ENCODE measurements around the gene ADORA1. TPM values are rescaled to one million over a fixed set of nuclear protein-coding genes. Genes with fewer than 3 reads are reported as not detected.

ADORA1 gene
- total RNA-seq, 1 donor from 2014 or later: not detected

- Mint-ChIP-seq H3K27ac (no peak overlapping the region), H3K27me3 (ENCODE audit: low read depth) (no peaks in the 10 kb centered on the region), H3K4me3 (ENCODE audit: low read depth) (no peak overlapping the region), H3K9me3 (no peaks in the 10 kb centered on the region), H3K36me3 (ENCODE audit: low read depth) (no peaks in the 10 kb centered on the region), H3K4me1 (ENCODE audit: low read depth) (no peaks in the 10 kb centered on the region)
- no peak for DNase-seq (ENCODE audit: low spot score)
- intact Hi-C loops (cut with micrococcal nuclease): no loop called here
Observed at GRCh38 chr1:203143641-203144040, 16.1 kb downstream of the ADORA1 start.

- Mint-ChIP-seq H3K27ac (no peak overlapping the region), H3K4me1 (ENCODE audit: low read depth) (no peaks in the 10 kb centered on the region), H3K36me3 (ENCODE audit: low read depth) (no peaks in the 10 kb centered on the region), H3K27me3 (ENCODE audit: low read depth) (peaks cover 4% of the 10 kb centered on the region), H3K9me3 (no peaks in the 10 kb centered on the region), H3K4me3 (ENCODE audit: low read depth) (no peak overlapping the region)
- intact Hi-C loops (cut with micrococcal nuclease): no loop called here
- DNase-seq (ENCODE audit: low spot score): no peak
Observed at GRCh38 chr1:203144661-203145060, 17.1 kb downstream of the ADORA1 start.

- Mint-ChIP-seq H3K27ac (no peak overlapping the region), H3K36me3 (ENCODE audit: low read depth) (no peaks in the 10 kb centered on the region), H3K9me3 (no peaks in the 10 kb centered on the region), H3K4me1 (ENCODE audit: low read depth) (no peaks in the 10 kb centered on the region), H3K4me3 (ENCODE audit: low read depth) (no peak overlapping the region), H3K27me3 (ENCODE audit: low read depth) (peaks cover 4% of the 10 kb centered on the region)
- intact Hi-C loops (cut with micrococcal nuclease): no loop called here
- no peak for DNase-seq (ENCODE audit: low spot score)
Observed at GRCh38 chr1:203145321-203146041, 18.0 kb downstream of the ADORA1 start.

- H3K27ac Mint-ChIP-seq: no peak overlapping the region
Observed at GRCh38 chr1:203146042-203146369, 18.5 kb downstream of the ADORA1 start.

GRCh38 chr1:203146537-203146936 lies 19.0 kb downstream of the ADORA1 start:
- no peaks in the 10 kb centered on the region for H3K36me3 Mint-ChIP-seq (ENCODE audit: low read depth)
- no peak overlapping the region for H3K27ac Mint-ChIP-seq
- DNase-seq (ENCODE audit: low spot score): no peak
- no peaks in the 10 kb centered on the region for H3K9me3 Mint-ChIP-seq
- H3K27me3 Mint-ChIP-seq (ENCODE audit: low read depth): peaks cover 4% of the 10 kb centered on the region
- intact Hi-C loops (cut with micrococcal nuclease): no loop called here
- no peak overlapping the region for H3K4me3 Mint-ChIP-seq (ENCODE audit: low read depth)
- H3K4me1 Mint-ChIP-seq (ENCODE audit: low read depth): no peaks in the 10 kb centered on the region

More at GRCh38 chr1:203146042-203146369, 18.5 kb downstream of the ADORA1 start:
- DNase-seq (ENCODE audit: low spot score): no peak
- Mint-ChIP-seq H3K27me3 (ENCODE audit: low read depth) (peaks cover 4% of the 10 kb centered on the region), H3K9me3 (no peaks in the 10 kb centered on the region), H3K36me3 (ENCODE audit: low read depth) (no peaks in the 10 kb centered on the region), H3K4me1 (ENCODE audit: low read depth) (no peaks in the 10 kb centered on the region), H3K4me3 (ENCODE audit: low read depth) (no peak overlapping the region)
- intact Hi-C loops (cut with micrococcal nuclease): no loop called here

GRCh38 chr1:203147376-203147775 lies 19.9 kb downstream of the ADORA1 start:
- no peaks in the 10 kb centered on the region for H3K9me3 Mint-ChIP-seq
- H3K27ac Mint-ChIP-seq: no peak overlapping the region
- H3K4me1 Mint-ChIP-seq (ENCODE audit: low read depth): no peaks in the 10 kb centered on the region
- DNase-seq (ENCODE audit: low spot score): no peak
- no peaks in the 10 kb centered on the region for H3K36me3 Mint-ChIP-seq (ENCODE audit: low read depth)
- H3K27me3 Mint-ChIP-seq (ENCODE audit: low read depth): peaks cover 4% of the 10 kb centered on the region
- H3K4me3 Mint-ChIP-seq (ENCODE audit: low read depth): no peak overlapping the region
- intact Hi-C loops (cut with micrococcal nuclease): no loop called here

GRCh38 chr1:203148127-203148526 lies 20.6 kb downstream of the ADORA1 start:
- DNase-seq (ENCODE audit: low spot score): no peak
- H3K27me3 Mint-ChIP-seq (ENCODE audit: low read depth): peaks cover 4% of the 10 kb centered on the region
- no peak overlapping the region for H3K4me3 Mint-ChIP-seq (ENCODE audit: low read depth)
- no peaks in the 10 kb centered on the region for H3K36me3 Mint-ChIP-seq (ENCODE audit: low read depth)
- intact Hi-C loops (cut with micrococcal nuclease): no loop called here
- no peak overlapping the region for H3K27ac Mint-ChIP-seq
- no peaks in the 10 kb centered on the region for H3K4me1 Mint-ChIP-seq (ENCODE audit: low read depth)
- no peaks in the 10 kb centered on the region for H3K9me3 Mint-ChIP-seq

- Mint-ChIP-seq H3K27me3 (ENCODE audit: low read depth) (peaks cover 4% of the 10 kb centered on the region), H3K9me3 (no peaks in the 10 kb centered on the region), H3K27ac (no peak overlapping the region), H3K4me3 (ENCODE audit: low read depth) (no peak overlapping the region), H3K36me3 (ENCODE audit: low read depth) (no peaks in the 10 kb centered on the region), H3K4me1 (ENCODE audit: low read depth) (no peaks in the 10 kb centered on the region)
- intact Hi-C loops (cut with micrococcal nuclease): no loop called here
- DNase-seq (ENCODE audit: low spot score): no peak
Observed at GRCh38 chr1:203148579-203148978, 21.1 kb downstream of the ADORA1 start.

- no peaks in the 10 kb centered on the region for H3K4me1 Mint-ChIP-seq (ENCODE audit: low read depth)
- DNase-seq (ENCODE audit: low spot score): no peak
- no peak overlapping the region for H3K27ac Mint-ChIP-seq
- intact Hi-C loops (cut with micrococcal nuclease): no loop called here
- no peaks in the 10 kb centered on the region for H3K36me3 Mint-ChIP-seq (ENCODE audit: low read depth)
- no peak overlapping the region for H3K4me3 Mint-ChIP-seq (ENCODE audit: low read depth)
- no peaks in the 10 kb centered on the region for H3K9me3 Mint-ChIP-seq
- H3K27me3 Mint-ChIP-seq (ENCODE audit: low read depth): peaks cover 4% of the 10 kb centered on the region
Observed at GRCh38 chr1:203149188-203149840, 21.8 kb downstream of the ADORA1 start.

GRCh38 chr1:203150511-203151297 lies 23.2 kb downstream of the ADORA1 start:
- no peak for DNase-seq (ENCODE audit: low spot score)

GRCh38 chr1:203151362-203152157 lies 24.0 kb downstream of the ADORA1 start:
- no peak for DNase-seq (ENCODE audit: low spot score)
- intact Hi-C loops (cut with micrococcal nuclease): no loop called here
- H3K27me3 Mint-ChIP-seq (ENCODE audit: low read depth): peaks cover 4% of the 10 kb centered on the region
- no peaks in the 10 kb centered on the region for H3K9me3 Mint-ChIP-seq
- no peak overlapping the region for H3K4me3 Mint-ChIP-seq (ENCODE audit: low read depth)
- no peak overlapping the region for H3K27ac Mint-ChIP-seq
- H3K36me3 Mint-ChIP-seq (ENCODE audit: low read depth): no peaks in the 10 kb centered on the region
- no peaks in the 10 kb centered on the region for H3K4me1 Mint-ChIP-seq (ENCODE audit: low read depth)

More at GRCh38 chr1:203150511-203151297, 23.2 kb downstream of the ADORA1 start:
- Mint-ChIP-seq H3K27me3 (ENCODE audit: low read depth) (peaks cover 4% of the 10 kb centered on the region), H3K27ac (no peak overlapping the region), H3K9me3 (no peaks in the 10 kb centered on the region), H3K4me1 (ENCODE audit: low read depth) (no peaks in the 10 kb centered on the region), H3K36me3 (ENCODE audit: low read depth) (no peaks in the 10 kb centered on the region), H3K4me3 (ENCODE audit: low read depth) (no peak overlapping the region)
- intact Hi-C loops (cut with micrococcal nuclease): no loop called here

GRCh38 chr1:203152158-203153034 lies 24.9 kb downstream of the ADORA1 start:
- Mint-ChIP-seq H3K36me3 (ENCODE audit: low read depth) (no peaks in the 10 kb centered on the region), H3K4me3 (ENCODE audit: low read depth) (no peak overlapping the region), H3K4me1 (ENCODE audit: low read depth) (no peaks in the 10 kb centered on the region)

More at GRCh38 chr1:203152158-203153034, 24.9 kb downstream of the ADORA1 start:
- H3K27ac Mint-ChIP-seq: no peak overlapping the region
- intact Hi-C loops (cut with micrococcal nuclease): no loop called here
- no peaks in the 10 kb centered on the region for H3K9me3 Mint-ChIP-seq
- DNase-seq (ENCODE audit: low spot score): no peak
- peaks cover 5% of the 10 kb centered on the region for H3K27me3 Mint-ChIP-seq (ENCODE audit: low read depth)

Measured in activated T-helper 2 cell treated with anti-CD3 and anti-CD28 coated beads, Interferon-gamma antibody, Interleukin-2, Interleukin-4, amounts not matched to agents 10 μg/mL and 5 μg/mL and 100 μg/mL, durations not matched to agents 14 hours and 24 hours and 36 hours (primary cell).